LNCAP (cell line): ENCODE results near the gene ISM2.

ENCODE experiments used
- TF ChIP-seq, protein P1 (sequence below): fragments of 450-650 bp; IDR thresholded peaks from 2 replicates; pipeline ENCODE4 v1.5.1; 2017; ENCODE audit warnings: mild to moderate bottlenecking

ISM2 gene

DNA sequence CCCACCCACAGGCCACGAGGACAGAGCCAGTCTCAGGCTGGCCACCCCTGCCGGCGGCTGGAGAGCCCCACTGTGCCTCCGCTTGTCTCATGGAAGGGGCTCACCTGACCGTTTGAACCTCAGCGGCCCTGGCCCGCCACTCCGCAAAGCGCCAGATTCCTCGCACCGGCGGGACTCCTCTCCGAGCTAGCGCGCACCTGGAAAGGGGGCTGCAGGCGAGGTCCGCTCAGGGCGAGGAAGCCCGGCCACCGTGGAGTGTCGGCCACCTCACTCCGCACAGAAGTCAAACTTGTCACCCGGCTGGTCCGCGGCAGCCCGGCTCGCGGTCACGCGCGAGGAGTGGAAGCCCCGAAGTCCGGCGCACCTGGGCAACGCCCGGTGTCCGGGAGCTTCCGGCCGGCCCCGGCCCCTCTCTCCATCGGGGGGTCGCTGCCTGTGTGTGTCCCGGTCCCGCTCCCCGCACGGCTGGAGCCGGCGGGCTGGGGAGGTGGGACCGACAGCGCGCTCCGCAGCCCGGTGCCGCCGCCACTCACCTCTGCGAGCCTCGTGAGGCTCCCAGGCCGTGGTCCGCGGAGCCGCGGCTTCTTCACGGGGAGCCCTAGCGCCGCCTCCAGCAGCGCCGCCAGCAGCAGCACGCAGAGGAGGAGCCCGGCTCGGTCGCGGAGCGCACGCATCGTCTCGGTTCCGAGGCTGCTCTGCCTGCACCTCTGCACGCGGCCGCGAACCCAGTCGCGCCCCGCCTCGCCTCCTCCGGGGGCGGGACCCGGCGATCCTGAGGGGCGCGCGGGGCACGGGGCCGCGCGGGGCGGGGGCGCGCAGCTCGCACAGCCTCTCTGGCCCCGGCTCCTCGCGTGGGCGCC lies at the start of gene ISM2:
TSS of gene ISM2 (minus strand) at position 697 of the 860 bp plus-strand sequence. CDS start at position 674, 23 bp downstream.
- TF ChIP-seq, protein P1, sequence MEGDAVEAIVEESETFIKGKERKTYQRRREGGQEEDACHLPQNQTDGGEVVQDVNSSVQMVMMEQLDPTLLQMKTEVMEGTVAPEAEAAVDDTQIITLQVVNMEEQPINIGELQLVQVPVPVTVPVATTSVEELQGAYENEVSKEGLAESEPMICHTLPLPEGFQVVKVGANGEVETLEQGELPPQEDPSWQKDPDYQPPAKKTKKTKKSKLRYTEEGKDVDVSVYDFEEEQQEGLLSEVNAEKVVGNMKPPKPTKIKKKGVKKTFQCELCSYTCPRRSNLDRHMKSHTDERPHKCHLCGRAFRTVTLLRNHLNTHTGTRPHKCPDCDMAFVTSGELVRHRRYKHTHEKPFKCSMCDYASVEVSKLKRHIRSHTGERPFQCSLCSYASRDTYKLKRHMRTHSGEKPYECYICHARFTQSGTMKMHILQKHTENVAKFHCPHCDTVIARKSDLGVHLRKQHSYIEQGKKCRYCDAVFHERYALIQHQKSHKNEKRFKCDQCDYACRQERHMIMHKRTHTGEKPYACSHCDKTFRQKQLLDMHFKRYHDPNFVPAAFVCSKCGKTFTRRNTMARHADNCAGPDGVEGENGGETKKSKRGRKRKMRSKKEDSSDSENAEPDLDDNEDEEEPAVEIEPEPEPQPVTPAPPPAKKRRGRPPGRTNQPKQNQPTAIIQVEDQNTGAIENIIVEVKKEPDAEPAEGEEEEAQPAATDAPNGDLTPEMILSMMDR, result no peak

DNA sequence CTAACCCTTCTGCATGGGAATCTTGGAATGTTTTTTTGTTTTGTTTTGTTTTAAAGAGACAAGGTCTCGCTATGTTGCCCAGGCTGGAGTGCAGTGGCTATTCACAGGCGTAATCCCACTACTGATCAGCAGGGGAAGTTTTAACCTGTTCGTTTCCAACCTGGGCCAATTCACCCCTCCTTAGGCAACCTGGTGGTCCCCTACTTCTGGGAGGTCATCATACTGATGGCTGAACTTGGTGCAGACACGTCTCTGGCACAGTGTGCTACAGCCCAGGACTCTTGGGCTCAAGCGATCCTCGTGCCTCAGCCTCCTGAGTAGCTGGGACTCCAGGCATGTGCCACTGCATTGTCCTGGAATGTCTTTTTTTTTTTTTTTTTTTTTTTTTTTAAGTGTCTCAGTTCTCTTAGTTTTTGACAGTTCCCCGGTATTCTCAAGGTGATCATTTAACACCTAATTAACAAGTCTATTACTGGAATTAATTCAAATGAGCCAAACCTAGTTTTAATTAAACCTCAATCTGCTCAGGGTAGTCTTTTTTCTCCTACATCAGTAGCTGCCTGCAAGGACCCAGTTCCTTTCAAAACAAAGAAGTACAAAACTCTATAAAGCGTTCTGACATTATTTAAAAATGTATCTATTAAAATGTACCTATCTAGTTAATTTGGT lies 49.0 kb upstream of the ISM2 start:
- TF ChIP-seq, protein P1, result no peak

DNA sequence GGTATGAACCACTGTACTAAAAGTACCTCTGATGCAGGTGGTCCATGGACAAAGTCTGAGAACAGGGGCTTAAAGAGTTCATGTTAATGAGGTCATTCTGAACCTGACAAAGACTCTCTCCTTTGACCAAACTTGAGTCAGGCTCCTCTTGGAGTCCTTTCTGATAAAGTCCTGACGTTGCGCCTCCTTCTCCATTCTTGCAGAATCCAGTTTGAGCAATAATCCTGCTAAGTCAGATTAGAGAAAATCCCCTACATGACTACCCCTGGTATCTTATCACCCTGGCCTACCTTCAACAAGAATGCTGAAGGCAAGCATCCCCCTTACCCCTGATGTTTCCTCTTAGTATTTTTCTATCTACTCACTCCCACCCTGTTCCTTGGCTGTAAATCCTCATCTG lies 46.0 kb upstream of the ISM2 start:
- TF ChIP-seq, protein P1, result no peak

DNA sequence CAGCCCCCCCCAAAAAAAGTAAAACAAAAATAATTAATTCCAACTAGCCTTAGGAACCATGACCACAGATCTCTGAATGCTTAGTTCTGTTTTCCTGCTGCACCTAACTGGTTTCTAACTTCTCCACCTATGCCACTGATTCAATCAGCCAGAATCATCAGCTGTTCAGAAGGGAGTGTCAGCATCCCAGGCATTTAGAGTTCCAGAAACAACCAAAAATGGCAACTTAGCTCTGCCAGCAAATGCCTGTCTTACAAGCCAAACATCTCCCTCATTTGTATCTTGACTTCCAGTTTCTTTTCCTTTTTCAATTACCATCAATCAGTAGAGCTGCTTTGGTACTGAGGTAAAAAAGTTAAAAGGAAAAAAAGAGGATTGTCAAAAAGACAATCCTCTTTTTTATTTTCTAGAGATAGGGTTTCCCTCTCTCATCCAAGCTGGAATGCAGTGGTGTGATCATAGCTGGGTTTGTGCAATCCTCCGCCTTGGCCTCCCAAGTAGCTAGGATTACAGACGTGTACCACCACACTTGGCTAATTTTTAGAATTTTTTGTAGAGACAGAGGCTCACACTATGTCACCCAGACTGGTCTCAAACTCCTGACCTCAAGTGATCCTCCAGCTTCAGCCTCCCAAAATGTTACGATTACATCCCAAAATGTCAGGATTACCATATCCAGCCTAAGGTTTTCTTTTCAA lies 45.2 kb upstream of the ISM2 start:
- TF ChIP-seq, protein P1, result no peak

DNA sequence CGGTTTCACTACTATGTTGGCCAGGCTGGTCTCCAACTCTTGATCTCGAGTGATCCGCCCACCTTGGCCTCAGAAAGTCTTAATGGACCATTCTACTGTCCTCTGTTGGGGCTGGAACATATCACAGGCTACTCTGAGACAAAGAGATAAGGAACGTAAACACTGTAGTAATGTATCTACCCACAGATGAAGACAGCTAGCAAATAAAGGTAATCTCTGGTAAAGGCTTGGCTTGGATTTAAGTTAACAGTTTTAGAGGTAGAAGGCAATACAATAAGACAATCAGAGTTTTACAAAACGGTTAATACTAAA lies 44.6 kb upstream of the ISM2 start:
- TF ChIP-seq, protein P1, result no peak

DNA sequence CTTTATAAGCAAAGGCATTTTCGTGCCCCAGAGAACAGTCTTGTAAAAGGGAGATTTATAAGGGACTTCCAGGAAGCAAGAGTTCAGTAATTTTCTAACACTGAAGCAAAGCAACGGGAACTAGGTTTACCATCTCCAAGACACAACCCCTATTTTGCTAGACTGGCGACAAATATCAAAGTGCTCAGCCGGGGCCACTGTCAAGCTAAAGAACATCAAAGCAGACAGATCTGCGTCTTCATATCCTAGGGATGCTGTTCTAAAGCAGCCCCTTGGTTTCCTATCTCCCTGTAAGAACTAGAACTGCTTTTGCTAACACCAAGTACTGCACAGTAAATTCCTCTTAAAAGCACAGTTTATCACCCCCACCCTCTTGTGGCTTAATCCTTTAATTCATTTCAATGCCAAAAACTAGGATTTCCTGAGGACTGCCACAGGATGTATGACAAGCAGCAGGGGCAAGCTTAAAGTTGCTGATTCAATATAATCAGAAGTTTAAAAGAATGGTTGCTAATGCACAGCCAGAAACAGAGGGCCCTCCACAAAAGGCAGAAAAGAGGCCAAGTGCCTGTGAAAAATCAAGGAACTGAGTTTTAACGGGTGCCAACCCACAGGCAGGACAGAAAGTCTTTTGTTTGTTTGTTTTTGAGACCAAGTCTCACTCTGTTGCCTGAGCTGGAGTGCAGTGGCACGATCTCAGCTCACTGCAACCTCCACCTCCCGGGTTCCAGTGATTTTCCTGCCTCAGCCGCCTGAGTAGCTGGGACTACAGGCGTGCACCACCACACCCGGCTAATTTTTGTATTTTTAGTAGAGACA lies 44.0 kb upstream of the ISM2 start:
- TF ChIP-seq, protein P1, result no peak

DNA sequence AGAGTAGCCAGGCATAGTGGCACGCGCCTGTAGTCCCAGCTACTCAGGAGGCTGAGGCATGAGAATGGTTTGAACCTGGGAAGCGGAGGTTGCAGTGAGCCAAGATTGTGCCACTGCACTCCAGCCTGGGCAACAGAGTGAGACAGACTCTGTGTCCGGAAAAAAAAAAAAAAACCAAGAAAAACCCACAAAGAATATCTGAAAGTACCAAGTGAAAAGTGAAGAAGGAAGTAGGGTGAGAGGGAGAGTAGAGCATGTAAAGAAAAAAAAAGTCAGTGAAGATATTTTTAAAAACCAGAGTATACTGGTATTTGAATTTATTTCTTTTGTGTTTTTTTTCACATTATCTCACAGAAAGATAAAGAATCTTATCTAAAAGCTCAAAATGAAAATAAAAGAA lies 43.3 kb upstream of the ISM2 start:
- TF ChIP-seq, protein P1, result no peak
